ENCODE results near the gene FGD2. TPM values are rescaled to one million over a fixed set of nuclear protein-coding genes. Genes with fewer than 3 reads are reported as not detected.

The FGD2 gene
- total and polyA plus RNA-seq, 2 of the 8 experiments (the other 6 are each of a cell fraction or from before 2014, with no cell fraction given), result 0.12 to 0.32 TPM

- TF ChIP-seq SUZ12 (IDR thresholded peaks at IDR 0.05; ENCODE audit: low read length), result no peak
Measured at GRCh38 chr6:37010402-37010892, 5.0 kb downstream of the FGD2 start (continued).

Measured in H1 (cell line).